GM18520 (cell line): ENCODE measurements around the gene SERTAD3.
"Not testable (repeated sequence)": the region's sequence is repeated elsewhere in the genome, so short reads cannot be mapped to it uniquely, and the experiment has no call there.

ENCODE experiments used
- ATAC-seq: cut with Tn5 transposase; IDR thresholded peaks from one replicate; pipeline ENCODE4 v1.9.1; 2021; ENCODE audit not compliant: unreplicated experiment

The SERTAD3 gene

DNA sequence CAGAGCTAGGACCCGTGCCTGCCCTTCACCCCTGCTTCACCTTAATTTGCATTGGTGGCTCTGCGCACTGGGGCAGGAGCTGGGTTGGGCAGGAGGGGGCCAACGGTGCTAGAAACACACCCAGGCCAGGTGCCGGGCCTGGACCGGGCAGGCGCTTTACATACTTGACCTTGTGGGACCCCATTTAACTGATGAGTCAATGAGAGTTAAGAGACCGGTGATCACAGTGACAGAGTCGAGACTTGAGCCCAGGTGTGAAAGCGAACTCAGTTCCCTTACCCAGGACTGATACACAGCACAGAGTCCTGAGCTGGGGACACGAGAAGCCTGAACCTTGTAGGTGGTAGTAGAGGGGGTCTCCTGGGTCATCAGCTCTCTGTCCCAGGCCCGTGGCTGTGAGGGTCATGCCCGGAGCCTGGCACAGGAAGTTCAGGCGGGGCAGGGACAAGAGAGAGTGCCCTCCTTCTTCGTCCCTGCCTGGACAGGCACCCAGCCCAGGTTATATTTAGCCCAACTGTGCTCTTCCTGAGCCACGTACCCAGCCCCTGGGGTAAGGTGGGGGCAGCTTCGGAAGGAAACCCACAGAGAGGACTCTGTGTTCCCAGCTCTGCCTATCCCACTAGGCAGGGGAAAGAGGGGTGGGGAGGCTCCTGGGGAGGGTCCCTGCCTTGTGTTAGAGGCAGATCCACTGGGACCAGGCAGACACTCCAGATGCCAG is 32.9 kb downstream of the SERTAD3 start:
- no peak for ATAC-seq

- no peak for ATAC-seq
Observed at GRCh38 chr19:40410030-40410389, 34.1 kb downstream of the SERTAD3 start.

- ATAC-seq: not testable (repeated sequence)
Observed at GRCh38 chr19:40408598-40408925, 35.6 kb downstream of the SERTAD3 start.

DNA sequence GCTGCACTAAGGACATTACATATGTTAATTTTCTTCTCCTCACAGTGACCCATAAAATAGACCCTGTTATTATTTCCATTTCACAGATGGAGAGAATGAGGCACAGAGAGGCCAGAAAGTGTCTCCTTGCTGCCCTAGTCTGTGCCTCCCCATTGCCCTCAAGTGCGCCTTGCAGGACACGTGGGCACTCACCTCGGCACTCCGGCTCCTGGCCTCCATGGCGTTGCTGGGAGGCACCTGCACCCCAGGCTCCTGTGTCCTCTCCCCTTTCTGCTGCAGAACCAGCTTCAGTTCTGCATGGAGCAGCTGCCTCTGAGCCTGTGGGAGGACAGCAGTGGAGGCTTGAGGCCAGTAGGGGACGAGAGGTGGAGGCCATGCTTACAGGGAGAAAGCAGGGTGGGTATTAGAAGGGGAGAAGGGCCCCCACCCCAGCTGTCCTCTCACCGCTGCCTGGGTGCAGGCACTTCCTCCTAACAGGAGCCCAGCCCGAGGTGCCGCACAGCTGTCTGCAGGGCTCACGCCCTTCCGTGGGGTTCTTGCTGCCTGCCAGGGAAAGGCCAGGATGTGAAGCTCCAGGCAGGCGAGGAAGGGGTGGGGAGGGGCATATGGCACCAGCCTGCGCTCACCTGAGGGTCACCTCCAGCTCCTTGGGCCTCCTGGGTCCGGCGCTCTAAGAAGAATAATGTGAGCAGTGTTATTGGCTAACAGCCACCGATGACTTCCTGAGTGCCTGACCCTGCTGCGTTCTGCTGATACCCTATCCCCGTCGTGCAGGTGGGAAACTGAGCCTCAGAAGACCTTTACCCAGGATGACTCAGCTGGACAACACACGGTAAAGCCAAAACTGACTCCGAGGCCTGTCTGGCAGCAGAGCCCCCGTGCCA is 36.2 kb downstream of the SERTAD3 start:
- ATAC-seq: no peak

GRCh38 chr19:40403262-40403984 is 40.7 kb downstream of the SERTAD3 start:
- peak; percentile 28 for ATAC-seq

- no peak for ATAC-seq
Observed at GRCh38 chr19:40400559-40400958, 43.6 kb downstream of the SERTAD3 start.

DNA sequence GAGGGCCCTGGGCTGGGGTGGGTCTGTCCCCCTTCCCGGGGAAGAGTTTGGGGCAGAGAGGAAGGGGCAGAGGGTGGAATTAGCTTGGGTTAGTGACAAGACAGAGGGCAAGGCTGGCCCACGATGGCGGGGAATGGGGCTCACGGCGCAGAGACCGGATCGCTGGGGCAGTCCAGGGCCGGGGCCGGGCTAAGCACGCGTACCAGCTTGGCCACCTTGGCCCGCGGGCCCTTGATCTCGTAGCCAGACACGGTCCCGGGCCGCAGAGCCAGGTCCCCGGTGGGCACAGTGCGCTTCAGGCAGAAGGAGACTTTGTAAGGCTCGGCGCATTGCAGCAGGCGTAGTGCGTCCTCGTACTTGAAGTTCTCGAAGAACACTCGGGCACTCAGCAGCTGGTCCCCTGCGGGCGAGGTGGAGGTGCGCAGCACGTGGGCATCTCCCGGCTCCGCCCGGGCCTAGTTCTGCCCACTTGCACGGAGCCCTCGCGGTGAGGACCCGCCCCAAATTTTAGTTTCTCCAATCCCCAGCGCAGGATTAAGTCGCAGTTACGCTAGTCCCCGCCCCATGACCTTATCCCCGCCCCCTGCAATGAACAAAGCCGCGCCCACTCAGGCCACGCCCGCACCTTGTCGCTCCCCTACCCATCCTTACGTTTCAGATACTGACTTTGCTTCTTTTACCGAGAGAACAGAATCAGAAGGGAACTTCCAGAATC is 45.6 kb downstream of the SERTAD3 start:
- ATAC-seq: no peak

DNA sequence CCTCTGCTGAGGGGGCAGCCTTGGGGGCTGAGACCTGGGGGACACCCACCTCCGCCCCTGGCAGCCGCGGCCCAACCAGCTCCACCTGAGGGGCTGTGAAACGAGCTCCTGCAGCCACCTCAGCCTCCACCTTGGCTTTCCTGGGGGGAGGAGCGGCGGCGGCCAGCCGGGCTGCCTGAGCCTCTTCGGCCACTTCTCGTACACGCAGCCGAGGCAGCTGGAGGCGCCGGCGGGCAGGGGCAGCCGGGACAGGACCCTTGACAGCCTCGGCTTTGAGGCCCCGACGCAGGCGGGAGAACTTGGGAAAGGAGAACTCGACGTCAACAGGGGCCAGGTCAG is 46.6 kb downstream of the SERTAD3 start:
- ATAC-seq: no peak

GRCh38 chr19:40396886-40397567 is 47.1 kb downstream of the SERTAD3 start:
- ATAC-seq: no peak

GRCh38 chr19:40395956-40396355 is 48.2 kb downstream of the SERTAD3 start:
- no peak for ATAC-seq

DNA sequence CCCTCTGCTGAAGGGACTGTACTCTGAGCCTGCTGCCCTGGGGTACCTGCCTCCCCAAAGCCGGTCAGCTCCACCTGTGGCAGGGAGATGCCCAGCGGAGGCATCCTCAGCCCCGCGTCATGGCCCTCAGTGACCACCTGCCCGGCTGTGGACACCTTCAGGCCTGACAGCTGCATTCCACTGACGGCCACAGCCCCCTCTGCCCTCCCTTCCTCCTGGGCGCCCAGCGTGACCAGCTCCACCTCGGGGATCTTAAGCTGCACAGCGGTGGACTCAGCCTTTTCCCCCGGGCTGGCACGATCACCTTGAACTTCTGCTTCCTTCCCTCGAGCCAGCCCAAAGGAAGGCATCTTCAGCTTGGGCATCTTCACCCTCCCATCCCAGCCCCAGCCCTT is 49.3 kb downstream of the SERTAD3 start:
- no peak for ATAC-seq

- no peak for ATAC-seq
Observed at GRCh38 chr19:40393894-40394815, 50.0 kb downstream of the SERTAD3 start.

GRCh38 chr19:40392894-40393517 is 51.1 kb downstream of the SERTAD3 start:
- ATAC-seq: no peak

GRCh38 chr19:40392123-40392522 is 52.0 kb downstream of the SERTAD3 start:
- no peak for ATAC-seq
